ENCODE measurements around the gene PDXK. TPM values are rescaled to one million over a fixed set of nuclear protein-coding genes. Genes with fewer than 3 reads are reported as not detected.

PDXK gene
- total and polyA plus RNA-seq, 9 of the 15 experiments (the other 6 are each of a cell fraction or from before 2014, with no cell fraction given) = 5.6 to 162 (median 76.5) TPM

- TF ChIP-seq NFYB (IDR thresholded peaks at IDR 0.05; ENCODE audit: extremely low read depth, insufficient read length) (no peak), ZNF24 (IDR thresholded peaks at IDR 0.05) (no peak), NFATC3 (IDR thresholded peaks at IDR 0.05) (no peak), NKRF (IDR thresholded peaks at IDR 0.05; ENCODE audit: borderline replicate concordance) (no peak), PPARD (CRISPR knock-in tag; IDR thresholded peaks at IDR 0.05) (no peak), ZNF143 (CRISPR knock-in tag; IDR thresholded peaks at IDR 0.05) (no peak), FOSL1 (tag; conservative IDR thresholded peaks at IDR 0.05) (no peak), E2F5 (CRISPR knock-in tag; IDR thresholded peaks at IDR 0.05) (no peak), GTF2B (IDR thresholded peaks at IDR 0.05; ENCODE audit: extremely low read depth, insufficient read length) (no peak), ETS2 (tag; IDR thresholded peaks at IDR 0.05; ENCODE audit: borderline replicate concordance, poor library complexity, severe bottlenecking) (no peak), HOXB6 (CRISPR knock-in tag; IDR thresholded peaks at IDR 0.05; ENCODE audit: borderline replicate concordance) (no peak), HNRNPLL (IDR thresholded peaks at IDR 0.05; ENCODE audit: low read depth, low read length, poor library complexity, severe bottlenecking) (no peak), MBD2 (IDR thresholded peaks at IDR 0.05; ENCODE audit: borderline replicate concordance, low read depth) (no peak), CXXC5 (CRISPR knock-in tag; IDR thresholded peaks at IDR 0.05) (peak; percentile 62), FIP1L1 (IDR thresholded peaks at IDR 0.05; ENCODE audit: low read depth, low read length, poor library complexity, severe bottlenecking) (peak; percentile 2), SOX6 (IDR thresholded peaks at IDR 0.05) (no peak), UBTF (IDR thresholded peaks at IDR 0.05; ENCODE audit: borderline replicate concordance in 1 of 2, low read depth in 2 of 2, low read length in 2 of 2) (0 out of 4 replicates have a peak, but pooled peaks of 1 of the 2 experiments have one; percentile 37), RAD21 (CRISPR knock-in tag; conservative IDR thresholded peaks at IDR 0.05 in 1 of 2, IDR thresholded peaks at IDR 0.05 in 1 of 2) (peak; percentile 99 to 100), ATF6 (CRISPR knock-in tag; IDR thresholded peaks at IDR 0.05) (0 out of 2 replicates have a peak, but pooled peaks have one; percentile 57)
Measured at GRCh38 chr21:43810505-43811261, 91.8 kb downstream of the PDXK start (continued).

Measured in K562 (cell line).